ENCODE data around the gene POLR2E.

GRCh38 chr19:1093330-1093729 is 1.8 kb downstream of the POLR2E start:
- TF ChIP-seq, protein P1, sequence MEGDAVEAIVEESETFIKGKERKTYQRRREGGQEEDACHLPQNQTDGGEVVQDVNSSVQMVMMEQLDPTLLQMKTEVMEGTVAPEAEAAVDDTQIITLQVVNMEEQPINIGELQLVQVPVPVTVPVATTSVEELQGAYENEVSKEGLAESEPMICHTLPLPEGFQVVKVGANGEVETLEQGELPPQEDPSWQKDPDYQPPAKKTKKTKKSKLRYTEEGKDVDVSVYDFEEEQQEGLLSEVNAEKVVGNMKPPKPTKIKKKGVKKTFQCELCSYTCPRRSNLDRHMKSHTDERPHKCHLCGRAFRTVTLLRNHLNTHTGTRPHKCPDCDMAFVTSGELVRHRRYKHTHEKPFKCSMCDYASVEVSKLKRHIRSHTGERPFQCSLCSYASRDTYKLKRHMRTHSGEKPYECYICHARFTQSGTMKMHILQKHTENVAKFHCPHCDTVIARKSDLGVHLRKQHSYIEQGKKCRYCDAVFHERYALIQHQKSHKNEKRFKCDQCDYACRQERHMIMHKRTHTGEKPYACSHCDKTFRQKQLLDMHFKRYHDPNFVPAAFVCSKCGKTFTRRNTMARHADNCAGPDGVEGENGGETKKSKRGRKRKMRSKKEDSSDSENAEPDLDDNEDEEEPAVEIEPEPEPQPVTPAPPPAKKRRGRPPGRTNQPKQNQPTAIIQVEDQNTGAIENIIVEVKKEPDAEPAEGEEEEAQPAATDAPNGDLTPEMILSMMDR (IDR thresholded peaks at IDR 0.05) = no peak
- TF ChIP-seq EP300 (IDR thresholded peaks at IDR 0.05) = no peak
- no peak for TF ChIP-seq POLR2AphosphoS5 (IDR thresholded peaks at IDR 0.05)
